GM20431 (cell line): ENCODE measurements around the gene CDC42BPA.
"Not testable (repeated sequence)": the region's sequence is repeated elsewhere in the genome, so short reads cannot be mapped to it uniquely, and the experiment has no call there.

Source experiments
- in situ Hi-C: fragments of 300-500 bp; cut with MseI, MboI; formaldehyde crosslinking; loops from one replicate; pipeline ENCODE4 v1.15.0; 2020; ENCODE audit warnings: low sequenced_read_pairs; ENCODE audit not compliant: unreplicated experiment

CDC42BPA gene

DNA sequence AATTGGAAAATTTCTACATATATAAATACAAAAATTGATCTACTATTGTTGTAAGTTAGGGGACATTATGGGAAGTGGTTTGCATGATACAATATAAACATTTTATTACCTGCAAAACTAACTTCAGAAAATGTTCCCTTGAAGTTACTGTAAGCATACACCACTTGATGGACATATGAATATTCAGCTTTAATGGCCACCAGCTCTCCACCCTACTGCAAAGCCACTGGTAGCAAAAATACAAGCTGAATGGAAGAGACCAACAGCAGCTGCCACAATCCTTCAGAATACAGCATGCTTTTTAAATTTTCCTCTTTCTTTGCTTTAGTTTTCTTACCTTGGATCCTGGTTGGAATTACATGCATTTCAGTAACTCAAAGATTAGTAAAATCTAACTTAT is 308.4 kb downstream of the CDC42BPA start:
- in situ Hi-C loops = no loop called here

DNA sequence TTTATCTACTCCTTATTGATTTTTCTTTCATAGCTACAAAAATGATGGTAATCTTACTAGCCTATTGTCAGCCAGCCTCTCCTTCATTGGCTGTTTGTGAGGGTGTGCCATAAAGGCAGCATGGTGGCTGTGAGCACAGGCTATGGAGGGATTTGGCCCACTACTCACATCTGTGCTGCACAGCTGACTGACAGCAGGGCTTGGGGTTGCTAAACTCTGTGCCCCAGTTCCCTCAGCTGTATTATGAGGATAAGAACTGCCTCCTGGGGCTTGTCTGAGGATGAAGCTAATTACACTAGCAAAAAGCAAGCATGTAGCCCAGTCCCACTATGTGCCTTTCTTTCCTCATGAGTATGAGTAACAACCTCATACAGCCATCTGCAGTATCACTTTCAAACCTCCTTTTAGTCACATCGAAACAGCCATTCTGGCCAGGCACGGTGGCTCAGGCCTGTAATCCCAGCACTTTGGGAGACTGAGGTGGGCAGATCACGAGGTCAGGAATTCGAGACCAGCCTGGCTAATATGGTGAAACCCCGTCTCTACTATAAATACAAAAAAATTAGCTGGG is 312.0 kb downstream of the CDC42BPA start:
- in situ Hi-C loops = no loop called here

DNA sequence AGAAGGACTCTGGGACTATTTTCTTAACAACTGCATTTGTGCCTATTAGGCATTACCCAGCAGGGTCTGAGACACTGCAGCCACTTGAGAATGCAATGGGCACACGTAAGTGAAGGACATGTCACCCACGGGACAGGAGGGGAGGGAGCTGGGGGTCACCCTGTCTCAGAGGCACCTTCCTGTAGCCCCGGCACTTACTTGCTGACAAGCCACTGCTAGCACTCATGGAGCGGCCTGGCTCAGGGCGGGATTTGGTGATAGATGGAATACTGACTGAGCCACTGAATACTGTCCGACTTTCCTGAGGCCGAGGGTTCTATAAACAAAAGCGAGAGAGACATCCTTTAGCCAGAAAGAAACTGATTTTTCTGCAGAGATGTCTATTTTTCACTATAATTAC is 313.5 kb downstream of the CDC42BPA start:
- in situ Hi-C loops = no loop called here

DNA sequence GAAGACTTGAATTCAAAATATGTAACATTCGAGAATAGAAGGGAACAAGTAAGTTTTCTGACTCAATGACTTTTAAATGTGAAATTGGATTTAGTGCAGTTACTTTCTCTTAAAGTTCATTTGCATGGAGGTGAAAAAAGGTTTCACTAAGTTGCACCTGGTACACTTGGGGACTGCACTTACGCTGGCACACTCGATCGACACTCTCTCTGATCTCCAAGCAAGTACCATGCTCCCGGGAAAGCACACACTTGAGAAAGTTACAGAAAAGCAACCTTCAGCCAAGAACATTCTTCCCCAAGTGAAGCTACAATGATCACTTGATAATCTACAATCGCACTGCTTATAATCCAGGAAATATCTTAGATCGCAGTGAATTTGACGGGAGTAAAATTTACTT is 315.1 kb downstream of the CDC42BPA start:
- in situ Hi-C loops = no loop called here

DNA sequence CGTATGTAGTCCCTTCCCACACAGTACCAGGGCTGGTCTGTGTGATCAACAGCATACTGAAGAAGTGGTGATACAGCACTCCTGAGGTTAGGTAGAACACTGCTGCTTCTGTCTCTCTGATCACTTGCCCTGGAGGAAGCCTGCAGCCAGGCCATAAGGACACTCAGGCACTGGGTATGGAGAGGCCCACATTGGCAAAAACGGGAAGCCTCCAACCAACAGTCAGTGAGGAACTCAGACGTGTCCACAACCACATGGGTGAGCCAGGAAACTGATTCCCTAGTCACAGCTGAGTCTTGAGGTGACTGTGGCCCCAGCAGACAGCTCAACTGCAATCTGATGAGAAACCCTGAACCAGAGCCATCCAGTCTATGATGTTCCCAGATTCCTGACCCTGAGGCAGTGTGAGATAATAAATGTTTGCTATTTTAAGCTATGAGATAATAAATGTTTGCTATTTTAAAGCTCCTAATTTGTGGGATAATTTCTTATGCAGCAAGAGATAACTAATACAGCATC is 315.7 kb downstream of the CDC42BPA start:
- in situ Hi-C loops = no loop called here

DNA sequence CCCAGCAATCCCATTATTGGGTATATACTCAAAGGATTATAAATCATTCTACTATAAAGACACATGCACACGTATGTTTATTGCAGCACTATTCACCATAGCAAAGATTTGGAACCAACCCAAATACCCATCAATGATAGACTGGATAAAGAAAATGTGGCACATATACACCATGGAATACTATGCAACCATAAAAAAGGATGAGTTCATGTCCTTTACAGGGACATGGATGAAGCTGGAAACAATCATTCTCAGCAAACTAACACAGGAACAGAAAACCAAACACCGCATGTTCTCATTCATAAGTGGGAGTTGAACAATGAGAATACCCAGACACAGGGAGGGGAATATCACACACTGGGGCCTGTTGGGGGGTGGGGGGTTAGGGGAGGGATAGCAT is 318.7 kb downstream of the CDC42BPA start:
- in situ Hi-C loops = not testable (repeated sequence)

DNA sequence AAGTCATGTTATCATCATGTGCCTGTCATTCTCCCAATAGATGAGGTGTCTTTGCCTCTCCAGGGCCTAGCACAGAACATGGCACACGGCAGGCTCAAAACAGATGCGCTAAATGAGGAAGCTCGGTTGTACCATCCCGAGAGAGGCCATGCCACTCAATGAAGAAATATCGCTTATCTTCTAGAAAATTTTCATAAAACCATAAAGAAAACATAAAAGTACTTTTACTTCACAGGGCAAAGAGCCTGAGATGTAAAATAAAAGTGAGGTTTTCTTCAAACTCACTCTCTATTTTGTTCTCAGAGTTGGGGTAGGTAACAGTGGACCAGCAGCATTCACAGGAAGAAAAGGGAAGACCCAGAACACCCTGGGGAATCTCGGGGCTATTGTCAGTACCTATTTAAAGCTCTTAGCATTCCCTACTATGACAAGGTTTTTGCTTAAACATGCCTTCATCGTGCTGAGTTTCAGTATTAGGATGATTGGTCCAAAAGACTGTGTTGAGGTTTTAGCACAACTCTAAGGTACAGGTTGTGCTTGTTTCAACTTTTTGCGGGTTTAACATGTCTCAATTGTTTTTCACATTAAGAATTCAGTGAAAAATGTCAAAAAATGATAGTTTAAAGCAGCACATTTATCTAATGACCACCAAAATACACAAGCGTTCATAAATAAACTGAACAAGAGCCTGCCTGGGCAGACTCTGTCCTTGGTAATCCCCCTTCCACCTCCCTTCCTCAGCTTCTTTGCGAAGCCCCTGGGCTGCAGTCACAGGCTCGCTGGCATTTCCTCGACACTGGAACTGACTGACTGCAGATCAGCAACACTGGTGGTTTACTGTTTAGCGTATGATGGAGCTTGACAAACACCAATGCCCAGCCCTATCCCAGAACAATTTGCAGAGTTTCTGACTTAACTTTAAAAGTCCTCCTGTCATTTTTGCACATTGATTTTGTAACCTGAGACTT is 322.6 kb downstream of the CDC42BPA start:
- in situ Hi-C loops = no loop called here

DNA sequence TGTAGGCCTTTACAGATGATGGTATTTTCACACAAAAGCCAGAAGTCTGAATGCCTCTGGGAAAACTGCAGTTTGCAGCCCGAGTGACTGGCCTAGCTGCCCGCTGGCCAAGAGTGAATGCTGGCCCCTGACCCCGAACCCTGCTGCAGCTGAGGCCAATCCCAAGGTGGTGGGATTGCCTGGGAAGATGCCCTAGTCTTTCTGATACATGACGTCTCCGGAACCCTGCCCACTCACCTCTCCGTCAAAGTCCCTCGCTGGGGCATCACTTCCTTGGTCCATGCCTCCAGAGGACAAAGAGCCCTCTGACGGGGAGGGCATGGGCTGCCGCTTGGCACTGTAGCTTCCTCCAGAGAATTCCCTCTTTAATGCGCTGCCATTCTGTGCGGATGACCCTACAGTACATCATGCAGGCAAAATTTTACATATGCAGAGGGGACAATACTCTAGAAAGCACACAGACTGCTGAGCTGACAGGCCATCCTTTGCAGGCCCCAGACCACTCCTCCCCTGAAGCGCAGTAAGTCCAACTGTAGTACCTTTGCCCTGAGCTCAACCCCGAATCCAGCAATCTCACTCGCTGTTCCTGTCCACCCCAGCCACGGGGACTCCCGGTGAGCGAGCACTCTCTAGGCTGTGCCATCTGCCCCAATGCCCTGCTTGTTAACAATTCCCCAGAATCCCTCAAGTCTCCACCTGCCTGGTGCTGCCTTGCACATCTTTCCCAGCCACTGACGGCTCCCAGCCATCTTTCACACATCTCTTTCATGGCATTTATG is 323.5 kb downstream of the CDC42BPA start:
- in situ Hi-C loops = no loop called here

DNA sequence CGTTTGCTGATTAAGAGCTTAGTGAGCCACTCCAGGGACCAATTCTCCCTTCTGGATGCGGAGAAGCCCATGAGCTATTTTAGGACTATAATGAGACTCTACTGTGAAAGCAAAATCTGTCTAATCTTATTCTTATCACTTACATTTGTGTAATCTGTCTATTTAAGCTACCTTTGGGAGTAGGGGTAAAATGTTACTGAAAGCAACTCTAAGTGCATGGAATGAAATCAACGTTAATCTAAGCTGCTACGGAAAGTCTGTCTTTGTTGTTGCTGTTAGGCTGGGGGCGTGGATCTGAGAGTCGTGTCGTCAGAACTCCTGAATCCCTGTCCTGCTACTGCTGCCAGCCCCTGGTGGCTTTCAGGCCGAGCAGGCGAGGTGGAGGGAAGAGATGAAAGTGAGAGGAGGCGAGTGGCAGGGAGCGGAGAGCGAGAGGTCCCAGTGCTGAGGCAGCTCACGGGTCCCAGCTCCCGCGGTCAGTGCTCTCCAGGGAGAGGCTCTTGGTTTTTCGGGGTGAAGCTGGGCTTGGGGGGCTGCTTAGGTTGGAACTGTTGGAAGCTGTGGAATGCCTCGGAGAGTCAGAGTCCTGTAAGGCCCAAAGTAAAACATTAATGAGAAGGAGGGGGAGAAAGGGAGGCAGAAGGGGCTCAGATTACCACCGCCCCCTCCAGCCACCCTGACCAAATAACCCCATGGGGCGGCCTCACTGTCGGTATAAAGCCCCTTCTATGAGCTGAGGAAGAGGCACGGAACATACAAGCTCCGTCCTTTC is 324.3 kb downstream of the CDC42BPA start:
- in situ Hi-C loops = no loop called here

DNA sequence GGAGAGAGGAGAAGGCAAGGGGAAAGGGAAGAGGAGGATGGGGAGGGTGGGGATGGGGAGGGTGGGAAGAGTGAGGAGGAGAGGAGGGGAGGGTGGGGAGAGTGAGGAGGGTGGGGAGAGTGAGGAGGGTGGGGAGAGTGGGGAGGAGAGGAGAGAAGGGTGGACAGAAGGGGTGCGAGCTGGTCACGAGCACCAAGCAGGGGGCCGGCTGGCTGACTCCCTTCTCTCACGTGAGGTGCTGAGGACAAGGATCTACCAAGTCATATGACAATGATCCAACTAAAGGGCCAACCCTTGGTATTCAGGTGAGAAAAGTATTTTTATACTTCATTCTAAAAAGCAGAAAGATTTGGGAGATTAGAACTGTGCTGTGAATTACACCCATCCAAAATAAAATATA is 326.4 kb downstream of the CDC42BPA start:
- in situ Hi-C loops = no loop called here

DNA sequence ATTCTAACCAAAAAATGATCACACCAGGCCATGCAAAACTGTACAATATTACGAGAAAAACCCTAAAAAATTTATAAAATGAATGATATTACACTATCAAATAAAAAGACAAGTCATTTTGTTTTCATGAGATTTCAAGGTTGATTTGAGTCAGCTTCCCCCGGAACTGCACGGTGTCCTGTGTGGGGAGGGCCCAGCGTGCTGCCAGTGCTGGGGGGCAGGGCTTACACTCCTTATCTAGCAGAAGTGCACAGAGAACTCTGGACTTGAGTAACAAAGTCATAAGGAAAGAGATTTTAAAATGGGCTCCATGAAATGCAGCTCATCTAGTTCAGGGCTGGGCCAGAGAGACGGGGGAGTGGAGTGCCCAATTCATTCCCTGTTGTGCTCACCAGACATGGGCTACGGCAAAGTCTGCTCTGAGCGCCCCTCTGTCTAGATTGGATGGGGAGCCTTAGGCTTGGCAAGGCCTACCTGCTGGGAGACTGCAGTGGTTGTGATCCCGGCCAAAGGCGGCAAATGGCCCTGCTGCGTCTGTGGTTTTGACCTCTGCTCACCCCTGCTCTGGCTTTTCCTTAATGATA is 328.1 kb downstream of the CDC42BPA start:
- in situ Hi-C loops = no loop called here

DNA sequence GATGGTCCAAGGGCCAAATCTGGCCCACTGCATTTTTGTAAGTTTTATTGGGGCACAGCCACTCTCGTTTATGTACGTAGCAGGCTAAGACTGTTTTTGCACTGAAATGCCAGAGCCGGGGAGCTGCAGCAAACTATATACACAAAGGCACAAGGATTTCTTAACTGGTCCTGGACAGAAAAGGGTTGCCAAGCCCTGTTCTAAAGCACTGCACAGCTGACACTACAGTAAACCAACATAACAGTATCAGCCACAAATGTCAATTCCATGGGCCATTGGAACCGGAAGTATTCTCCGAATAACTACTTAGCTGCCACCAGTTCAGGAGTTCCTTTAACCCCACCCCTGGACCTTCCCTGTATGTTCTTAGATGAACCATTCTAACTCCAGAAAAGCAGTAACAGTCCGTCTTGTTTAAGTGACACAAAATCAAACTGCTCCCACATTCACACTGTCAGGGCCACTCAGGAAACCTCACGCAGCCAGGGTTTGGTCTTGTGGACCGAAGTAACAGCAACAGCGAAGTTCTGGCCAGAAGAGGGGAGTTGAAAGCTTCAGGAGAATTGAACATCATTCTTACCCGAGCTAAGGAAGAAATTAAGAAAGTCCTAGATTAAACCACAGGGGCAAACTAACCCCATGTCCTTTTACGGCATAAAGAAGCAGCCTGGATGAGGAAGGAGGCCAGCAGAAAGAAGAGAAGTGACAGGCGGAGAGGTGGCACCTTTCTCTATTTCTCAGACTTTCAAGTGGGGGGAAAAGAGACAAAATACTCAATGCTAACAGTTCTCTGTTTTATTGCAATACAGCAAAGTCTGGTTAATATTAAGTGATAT is 329.0 kb downstream of the CDC42BPA start:
- in situ Hi-C loops = no loop called here

DNA sequence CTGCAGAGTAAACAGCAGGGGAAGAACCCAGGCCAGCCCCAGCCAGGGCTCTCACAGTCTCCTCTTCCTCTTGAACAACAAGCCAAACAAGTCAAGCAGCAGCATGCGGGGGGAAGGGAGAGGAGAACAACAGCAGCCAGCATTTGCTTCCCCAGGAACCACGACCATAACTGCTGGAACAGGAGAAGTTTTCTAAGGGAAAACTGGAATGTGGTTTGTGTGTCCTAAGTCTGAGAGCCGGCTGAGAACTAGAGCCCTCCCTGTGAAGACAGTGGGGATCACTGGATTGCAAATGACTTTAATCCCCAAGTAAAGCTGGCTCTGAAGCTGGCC is 330.0 kb downstream of the CDC42BPA start:
- in situ Hi-C loops = no loop called here

DNA sequence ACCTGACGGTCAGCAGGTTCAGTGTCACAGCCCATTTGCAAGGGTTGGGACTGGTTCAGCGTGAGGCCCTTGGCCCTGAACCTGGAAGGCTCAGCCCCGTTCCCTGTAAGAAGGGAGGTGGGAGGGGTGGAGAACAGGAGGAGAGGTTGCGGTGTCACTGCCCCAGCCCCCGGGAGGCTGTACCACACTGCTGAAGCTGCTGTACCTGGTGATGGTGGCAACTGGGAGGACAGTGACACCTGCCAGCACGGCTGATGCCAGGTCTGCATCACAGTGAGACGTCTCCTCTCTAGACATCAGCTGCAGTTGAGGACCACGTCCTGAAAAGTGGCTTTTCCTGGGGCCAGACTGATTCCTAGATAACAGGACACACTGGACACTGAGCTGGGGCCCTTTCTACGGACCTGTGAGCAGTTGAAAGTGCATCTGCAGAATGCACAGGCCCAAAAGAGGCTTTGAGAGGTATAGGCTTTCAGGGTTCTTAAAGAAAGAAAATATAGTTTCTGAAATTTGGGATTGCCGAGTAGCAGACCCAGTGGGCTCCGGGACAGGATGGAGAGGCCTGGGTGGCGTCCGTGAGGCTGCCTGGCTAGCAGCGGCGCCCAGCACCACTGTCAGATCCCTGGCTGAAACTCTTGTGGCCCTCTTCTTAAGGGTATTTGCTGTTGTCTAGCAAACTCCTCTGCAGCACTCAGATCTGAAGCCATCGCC is 330.5 kb downstream of the CDC42BPA start:
- in situ Hi-C loops = no loop called here

DNA sequence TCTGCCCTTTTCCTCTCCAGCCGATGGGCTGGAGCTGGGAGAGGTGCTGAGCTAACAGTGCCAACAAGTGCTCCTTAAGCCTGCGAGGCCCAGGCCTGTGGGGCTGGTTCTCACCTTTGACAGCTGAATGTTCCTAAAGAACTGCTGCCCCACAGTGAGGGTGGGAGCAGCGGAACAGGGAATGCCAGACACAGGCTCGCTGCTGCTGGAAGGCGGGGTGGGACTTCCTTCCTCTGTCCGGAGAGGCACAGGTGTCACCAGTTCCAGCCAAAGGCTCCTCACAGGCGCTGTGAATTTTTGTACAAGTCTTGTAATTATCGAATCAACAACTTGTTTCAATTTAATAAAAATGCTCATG is 331.1 kb downstream of the CDC42BPA start:
- in situ Hi-C loops = no loop called here

DNA sequence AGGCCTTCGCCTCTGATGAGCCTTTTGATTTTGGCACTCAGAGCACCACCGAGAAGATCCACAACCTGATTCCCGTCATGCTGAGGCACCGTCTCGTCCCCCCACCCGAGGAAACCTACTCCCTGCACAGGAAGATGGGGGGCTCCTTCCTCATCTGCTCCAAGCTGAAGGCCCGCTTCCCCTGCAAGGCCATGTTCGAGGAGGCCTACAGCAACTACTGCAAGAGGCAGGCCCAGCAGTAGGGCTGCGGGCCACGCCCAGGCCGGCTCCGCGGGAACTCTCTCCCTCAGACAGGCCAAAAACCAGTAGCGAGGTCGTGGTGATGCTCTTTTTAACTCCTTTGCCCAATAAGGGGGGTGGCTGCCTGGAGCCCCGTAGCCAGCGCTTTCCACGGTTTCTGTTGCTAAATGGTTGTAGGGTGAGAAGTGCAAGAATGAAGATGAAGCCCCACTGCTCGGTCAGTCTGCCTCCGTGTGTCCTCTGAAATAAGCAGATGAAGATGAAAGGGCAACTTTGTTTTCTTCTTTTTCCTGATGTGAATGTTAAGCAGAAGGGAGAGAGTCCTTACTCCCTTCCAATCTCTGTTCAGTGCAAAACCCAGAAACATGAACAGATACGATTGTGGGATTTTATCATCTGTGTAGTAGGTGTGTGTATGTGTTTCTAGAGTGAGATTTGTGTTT is 331.7 kb downstream of the CDC42BPA start:
- in situ Hi-C loops = no loop called here

DNA sequence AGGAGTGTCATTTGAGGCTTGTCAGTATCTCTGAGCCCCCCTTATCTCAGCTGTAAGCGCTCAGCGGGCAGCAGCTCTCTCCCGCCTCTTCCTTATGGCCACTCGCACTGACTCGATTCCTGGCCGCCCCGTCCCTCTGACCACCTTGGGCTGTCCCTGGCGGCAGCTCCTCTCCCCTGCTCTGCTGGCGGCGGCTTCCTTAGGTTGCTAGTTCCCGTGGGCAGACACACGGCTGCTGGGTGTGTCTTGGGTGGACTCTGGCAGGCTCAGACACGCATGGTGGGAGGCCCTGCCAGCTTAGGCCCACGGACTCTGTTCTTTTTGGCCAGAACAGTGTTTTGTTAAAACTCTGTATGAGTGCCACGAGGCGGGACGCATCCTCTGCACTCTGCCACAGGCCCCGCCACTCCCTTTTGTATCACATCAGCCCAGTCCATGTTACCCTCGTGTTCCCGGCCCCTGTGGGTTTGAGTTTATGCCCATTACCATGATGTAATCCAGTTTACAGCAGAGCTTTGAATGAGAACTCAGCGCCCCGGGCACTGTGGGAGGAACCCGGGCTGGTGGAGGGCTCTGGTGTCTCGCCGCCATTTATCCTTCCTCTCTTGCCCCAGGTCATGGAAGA is 332.3 kb downstream of the CDC42BPA start:
- in situ Hi-C loops = no loop called here
